SK-MEL-5 (cell line): ENCODE results near the gene RAB11FIP3. TPM values are rescaled to one million over a fixed set of nuclear protein-coding genes. Genes with fewer than 3 reads are reported as not detected.

Source experiments
- DNase-seq: peaks from one replicate; pipeline ENCODE4 v3.0.0-alpha.2; 2016; ENCODE audit warnings: low read depth, low spot score
- in situ Hi-C: cut with HindIII; loops from 2 replicates; pipeline ENCODE4 v1.10.0; 2016; ENCODE audit warnings: low sequenced_read_pairs, high pct_unique_total_duplicates, low pct_unique_long_range_greater_than_20kb
- total RNA-seq: library from RNA; depleted of rRNA; stranded (reverse); fragments of >200 nt; shearing (Covaris generic); gene quantifications from 2 replicates; pipeline ENCODE4 v1.2.3, GENCODE V29; 2014

The RAB11FIP3 gene
- total RNA-seq, 1 experiment from 2014 or later = 10.0 TPM

- peak; percentile 70 for DNase-seq
- in situ Hi-C loops = no loop called here
These were observed 101.8 kb downstream of the RAB11FIP3 start, which contains the start of gene CAPN15 for GRCh38 chr16:527015-527903. Gene CAPN15 (plus strand): TSS chr16:527712. CDS start chr16:546839, 19,127 bp downstream.

- DNase-seq = no peak
- in situ Hi-C loops = no loop called here
These were observed 102.9 kb downstream of the RAB11FIP3 start for GRCh38 chr16:528111-529011.

- no peak for DNase-seq
- in situ Hi-C loops = no loop called here
These were observed 103.6 kb downstream of the RAB11FIP3 start for GRCh38 chr16:529012-529575.

- DNase-seq = no peak
- in situ Hi-C loops = no loop called here
These were observed 104.8 kb downstream of the RAB11FIP3 start for GRCh38 chr16:530111-530817.

GRCh38 chr16:531494-532125 lies 106.2 kb downstream of the RAB11FIP3 start:
- DNase-seq = no peak

GRCh38 chr16:533391-534123 lies 108.1 kb downstream of the RAB11FIP3 start:
- no peak for DNase-seq
- in situ Hi-C loops = no loop called here

More at GRCh38 chr16:531494-532125, 106.2 kb downstream of the RAB11FIP3 start:
- in situ Hi-C loops = no loop called here

- in situ Hi-C loops = no loop called here
- DNase-seq = no peak
These were observed 108.7 kb downstream of the RAB11FIP3 start for GRCh38 chr16:534135-534534.

- in situ Hi-C loops = no loop called here
- DNase-seq = no peak
These were observed 109.5 kb downstream of the RAB11FIP3 start for GRCh38 chr16:534856-535445.

GRCh38 chr16:535446-536405 lies 110.3 kb downstream of the RAB11FIP3 start:
- DNase-seq = no peak
- in situ Hi-C loops = no loop called here

- DNase-seq = no peak
- in situ Hi-C loops = no loop called here
These were observed 111.3 kb downstream of the RAB11FIP3 start for GRCh38 chr16:536746-537145.

- in situ Hi-C loops = no loop called here
These were observed 112.2 kb downstream of the RAB11FIP3 start for GRCh38 chr16:537415-538335.

GRCh38 chr16:539901-540530 lies 114.6 kb downstream of the RAB11FIP3 start:
- in situ Hi-C loops = no loop called here
- no peak for DNase-seq

More at GRCh38 chr16:537415-538335, 112.2 kb downstream of the RAB11FIP3 start:
- DNase-seq = no peak

- in situ Hi-C loops = no loop called here
- DNase-seq = no peak
These were observed 115.3 kb downstream of the RAB11FIP3 start for GRCh38 chr16:540645-541340.
